Measurements from ENCODE around the gene GET4. TPM values are rescaled to one million over a fixed set of nuclear protein-coding genes. Genes with fewer than 3 reads are reported as not detected.
"Not testable (repeated sequence)": the region's sequence is repeated elsewhere in the genome, so short reads cannot be mapped to it uniquely, and the experiment has no call there.

GET4 gene
- total RNA-seq, 4 donors from 2014 or later, result 6.1 to 39.4 (median 26.7) TPM

GRCh38 chr7:923108-924041 lies 47.0 kb downstream of the GET4 start:
- Histone ChIP-seq H3K4me1 (peaks cover 0 to 5% of the 10 kb centered on the region in 2 donors), H3K9me3 (no peaks in the 10 kb centered on the region), H3K36me3 (no peaks in the 10 kb centered on the region), H3K27me3 (no peaks in the 10 kb centered on the region), H3K4me3 (no peak overlapping the region), H3K27ac (no peak overlapping the region)
- intact Hi-C loops (cut with DNase I; ENCODE audit: low total_unique reads), result no loop called here
- no peak for TF ChIP-seq CTCF (IDR thresholded peaks at IDR 0.05)
- TF ChIP-seq POLR2A (IDR thresholded peaks at IDR 0.05), result no peak
- DNase-seq, result peak in 1 of 2 donors; percentile 37

GRCh38 chr7:924042-924441 lies 47.7 kb downstream of the GET4 start:
- intact Hi-C loops (cut with DNase I; ENCODE audit: low total_unique reads); H3K27ac ChIP-seq: not testable (repeated sequence)
- peak in 1 of 2 donors; percentile 7 for DNase-seq

GRCh38 chr7:924541-925231 lies 48.3 kb downstream of the GET4 start:
- H3K27me3 ChIP-seq, result no peaks in the 10 kb centered on the region
- no peaks in the 10 kb centered on the region for H3K9me3 ChIP-seq
- H3K4me3 ChIP-seq, result no peak overlapping the region
- no peaks in the 10 kb centered on the region for H3K36me3 ChIP-seq
- TF ChIP-seq CTCF (IDR thresholded peaks at IDR 0.05) (no peak), POLR2A (IDR thresholded peaks at IDR 0.05) (no peak)
- H3K4me1 ChIP-seq, result peaks cover 0 to 5% of the 10 kb centered on the region in 2 donors
- intact Hi-C loops (cut with DNase I; ENCODE audit: low total_unique reads), result no loop called here
- no peak overlapping the region for H3K27ac ChIP-seq
- DNase-seq, result peak in 1 of 2 donors; percentile 15

More at GRCh38 chr7:924042-924441, 47.7 kb downstream of the GET4 start:
- H3K27me3 ChIP-seq, H3K9me3 ChIP-seq, H3K4me1 ChIP-seq, H3K4me3 ChIP-seq, H3K36me3 ChIP-seq: not testable (repeated sequence)

GRCh38 chr7:925601-926000 lies 49.2 kb downstream of the GET4 start:
- Histone ChIP-seq H3K27ac (no peak overlapping the region), H3K9me3 (no peaks in the 10 kb centered on the region), H3K36me3 (no peaks in the 10 kb centered on the region), H3K27me3 (no peaks in the 10 kb centered on the region), H3K4me3 (no peak overlapping the region), H3K4me1 (peaks cover 0 to 5% of the 10 kb centered on the region in 2 donors)
- intact Hi-C loops (cut with DNase I; ENCODE audit: low total_unique reads), result no loop called here
- peak in 1 of 2 donors; percentile 30 for DNase-seq
- no peak for TF ChIP-seq POLR2A (IDR thresholded peaks at IDR 0.05)
- no peak for TF ChIP-seq CTCF (IDR thresholded peaks at IDR 0.05)

GRCh38 chr7:926061-927030 lies 50.0 kb downstream of the GET4 start:
- H3K4me1 ChIP-seq, result peaks cover 0 to 5% of the 10 kb centered on the region in 2 donors
- no peaks in the 10 kb centered on the region for H3K36me3 ChIP-seq
- H3K9me3 ChIP-seq, result no peaks in the 10 kb centered on the region
- H3K27me3 ChIP-seq, result no peaks in the 10 kb centered on the region
- H3K4me3 ChIP-seq, result no peak overlapping the region
- H3K27ac ChIP-seq, result no peak overlapping the region
- intact Hi-C loops (cut with DNase I; ENCODE audit: low total_unique reads), result no loop called here
- DNase-seq, result peak in 1 of 2 donors; percentile 13
- no peak for TF ChIP-seq POLR2A (IDR thresholded peaks at IDR 0.05)
- TF ChIP-seq CTCF (IDR thresholded peaks at IDR 0.05), result no peak
